Measurements from ENCODE around the gene KCNC1.

Gene KCNC1

GRCh38 chr11:17736930-17737817 lies 2.6 kb downstream of the KCNC1 start:
- no peak for DNase-seq (ENCODE audit: low spot score)

- no peak for DNase-seq (ENCODE audit: low spot score)
Observed at GRCh38 chr11:17738151-17738973, 3.8 kb downstream of the KCNC1 start.

GRCh38 chr11:17739945-17740338 lies 5.4 kb downstream of the KCNC1 start:
- no peak for DNase-seq (ENCODE audit: low spot score)

GRCh38 chr11:17740649-17741235 lies 6.2 kb downstream of the KCNC1 start:
- DNase-seq (ENCODE audit: low spot score): no peak

- no peak for DNase-seq (ENCODE audit: low spot score)
Observed at GRCh38 chr11:17741487-17741886, 6.9 kb downstream of the KCNC1 start.

GRCh38 chr11:17742019-17742418 lies 7.4 kb downstream of the KCNC1 start:
- DNase-seq (ENCODE audit: low spot score): no peak

- DNase-seq (ENCODE audit: low spot score): no peak
Observed at GRCh38 chr11:17743026-17743807, 8.6 kb downstream of the KCNC1 start.

- DNase-seq (ENCODE audit: low spot score): no peak
Observed at GRCh38 chr11:17743808-17744119, 9.2 kb downstream of the KCNC1 start.

- DNase-seq (ENCODE audit: low spot score): no peak
Observed at GRCh38 chr11:17744151-17744940, 9.8 kb downstream of the KCNC1 start.

- DNase-seq (ENCODE audit: low spot score): no peak
Observed at GRCh38 chr11:17745023-17745772, 10.6 kb downstream of the KCNC1 start.

- DNase-seq (ENCODE audit: low spot score): no peak
Observed at GRCh38 chr11:17746096-17746495, 11.5 kb downstream of the KCNC1 start.

GRCh38 chr11:17747131-17747955 lies 12.8 kb downstream of the KCNC1 start:
- no peak for DNase-seq (ENCODE audit: low spot score)

- DNase-seq (ENCODE audit: low spot score): no peak
Observed at GRCh38 chr11:17748044-17748443, 13.5 kb downstream of the KCNC1 start.

GRCh38 chr11:17748761-17749721 lies 14.5 kb downstream of the KCNC1 start:
- no peak for DNase-seq (ENCODE audit: low spot score)

- DNase-seq (ENCODE audit: low spot score): no peak
Observed at GRCh38 chr11:17750013-17750800, 15.6 kb downstream of the KCNC1 start.

- DNase-seq (ENCODE audit: low spot score): no peak
Observed at GRCh38 chr11:17750801-17751165, 16.2 kb downstream of the KCNC1 start.

GRCh38 chr11:17751558-17751957 lies 17.0 kb downstream of the KCNC1 start:
- no peak for DNase-seq (ENCODE audit: low spot score)

- no peak for DNase-seq (ENCODE audit: low spot score)
Observed at GRCh38 chr11:17752144-17752543, 17.6 kb downstream of the KCNC1 start.

Measured in pons (tissue), 1 donor.